Uterus (tissue), 4 donors: ENCODE data around the gene GREB1. TPM values are rescaled to one million over a fixed set of nuclear protein-coding genes. Genes with fewer than 3 reads are reported as not detected.
A peak's percentile ranks its signal among the peaks of the same experiment; 100 is the strongest.

Source experiments
- DNase-seq, 2 donors: peaks; one replicate each; pipeline ENCODE4 v3.0.0-alpha.2; 2019 to 2020
- H3K27ac ChIP-seq, 2 donors: fragments of 200-600 bp; sonication (generic); 1 replicate in 1 of 2; 2 replicates in 1 of 2; pipeline ENCODE4 v1.5.1; 2016 to 2018
- H3K27me3 ChIP-seq, 2 donors: fragments of 200-600 bp; sonication (generic); one replicate each; pipeline ENCODE4 v1.5.1; 2018 to 2019; ENCODE audit warnings: control low read depth in 1 of 2
- H3K36me3 ChIP-seq, 2 donors: fragments of 200-600 bp; sonication (generic); one replicate each; pipeline ENCODE4 v1.5.1; 2019; ENCODE audit warnings: control low read depth in 1 of 2
- H3K4me1 ChIP-seq, 2 donors: fragments of 200-600 bp; sonication (generic); one replicate each; pipeline ENCODE4 v1.5.1; 2018 to 2019; ENCODE audit warnings: control low read depth in 1 of 2
- H3K4me3 ChIP-seq, 2 donors: fragments of 200-600 bp; sonication (generic); 1 replicate in 1 of 2; 2 replicates in 1 of 2; pipeline ENCODE4 v1.5.1; 2018 to 2019; ENCODE audit warnings: mild to moderate bottlenecking in 1 of 2
- H3K9me3 ChIP-seq, 2 donors: fragments of 200-600 bp; sonication (generic); one replicate each; pipeline ENCODE4 v1.5.1; 2019; ENCODE audit warnings: control low read depth in 1 of 2
- CTCF ChIP-seq, 4 experiments: fragments of 200-600 bp in 2 of 4; fragments of 450-650 bp in 2 of 4; sonication (generic) in 2 of 4; IDR thresholded peaks; one replicate each; pipeline ENCODE4 v1.5.1; 2016 to 2019; ENCODE audit warnings: antibody characterized with exemption in 4 of 4, mild to moderate bottlenecking in 2 of 4, moderate library complexity in 1 of 4
- POLR2A ChIP-seq, 2 donors: fragments of 450-650 bp; IDR thresholded peaks; one replicate each; pipeline ENCODE4 v1.6.1; 2016; ENCODE audit warnings: antibody characterized with exemption in 2 of 2, mild to moderate bottlenecking in 1 of 2, moderate library complexity in 1 of 2
- intact Hi-C: fragments of 100-400 bp; cut with DNase I; formaldehyde crosslinking; loops from one replicate; pipeline ENCODE4 v1.15.1; 2023; ENCODE audit warnings: low total_unique reads
- total RNA-seq, 4 donors: library from RNA; depleted of rRNA in 3 of 4; stranded (reverse); fragments of >200 nt in 3 of 4; gene quantifications; one replicate each; pipeline versions ENCODE4 v1.1.0 to v1.2.4, GENCODE V29; 2014 to 2023
- donor health status: DM: yes; HTN: yes; CAD: no.

GREB1 gene
- total RNA-seq, 4 donors from 2014 or later = 20.3 to 166 (median 78.8) TPM

- TF ChIP-seq CTCF (IDR thresholded peaks at IDR 0.05) (no peak), POLR2A (IDR thresholded peaks at IDR 0.05) (peak in 1 of 2 donors; percentile 22)
- intact Hi-C loops = no loop called here
- no peaks in the 10 kb centered on the region for H3K27me3 ChIP-seq
- peaks cover 4 to 5% of the 10 kb centered on the region in 2 donors for H3K4me1 ChIP-seq
- H3K4me3 ChIP-seq = peak overlapping the region; percentile 23 to 31
- peak overlapping the region; percentile 19 to 69 for H3K27ac ChIP-seq
- no peaks in the 10 kb centered on the region for H3K36me3 ChIP-seq
- DNase-seq = peak in 1 of 2 donors; percentile 32
- H3K9me3 ChIP-seq = no peaks in the 10 kb centered on the region
Observed at GRCh38 chr2:11556101-11556806, 22.4 kb downstream of the GREB1 start.

GRCh38 chr2:11558214-11558886, 24.5 kb downstream of the GREB1 start:
- Histone ChIP-seq H3K4me1 (peaks cover 2 to 4% of the 10 kb centered on the region in 2 donors), H3K36me3 (no peaks in the 10 kb centered on the region), H3K4me3 (peak overlapping the region; percentile 8 to 12), H3K9me3 (no peaks in the 10 kb centered on the region), H3K27ac (peak overlapping the region; percentile 3 to 69), H3K27me3 (no peaks in the 10 kb centered on the region)
- intact Hi-C loops = no loop called here
- peak in 1 of 2 donors; percentile 6 for DNase-seq
- TF ChIP-seq POLR2A (IDR thresholded peaks at IDR 0.05) (no peak), CTCF (IDR thresholded peaks at IDR 0.05) (no peak)

GRCh38 chr2:11559066-11559785, 25.4 kb downstream of the GREB1 start:
- H3K36me3 ChIP-seq = no peaks in the 10 kb centered on the region
- H3K27ac ChIP-seq = peak overlapping the region in 1 of 2 donors; percentile 69
- no peaks in the 10 kb centered on the region for H3K27me3 ChIP-seq
- TF ChIP-seq CTCF (IDR thresholded peaks at IDR 0.05) (no peak), POLR2A (IDR thresholded peaks at IDR 0.05) (no peak)
- peak overlapping the region in 1 of 2 donors; percentile 12 for H3K4me3 ChIP-seq
- peaks cover 0 to 4% of the 10 kb centered on the region in 2 donors for H3K4me1 ChIP-seq
- intact Hi-C loops = no loop called here
- H3K9me3 ChIP-seq = no peaks in the 10 kb centered on the region
- DNase-seq = peak; percentile 7 to 10

GRCh38 chr2:11559786-11560155, 25.9 kb downstream of the GREB1 start:
- Histone ChIP-seq H3K36me3 (no peaks in the 10 kb centered on the region), H3K27me3 (no peaks in the 10 kb centered on the region), H3K9me3 (no peaks in the 10 kb centered on the region), H3K4me3 (no peak overlapping the region), H3K4me1 (peaks cover 0 to 4% of the 10 kb centered on the region in 2 donors), H3K27ac (peak overlapping the region in 1 of 2 donors; percentile 69)
- no peak for TF ChIP-seq POLR2A (IDR thresholded peaks at IDR 0.05)
- no peak for TF ChIP-seq CTCF (IDR thresholded peaks at IDR 0.05)
- peak; percentile 8 for DNase-seq
- intact Hi-C loops = no loop called here
